Right atrium auricular region (tissue), 2 donors: Measurements from ENCODE around the gene GRM7. TPM values are rescaled to one million over a fixed set of nuclear protein-coding genes. Genes with fewer than 3 reads are reported as not detected.
A peak's percentile ranks its signal among the peaks of the same experiment; 100 is the strongest.

Source experiments
- DNase-seq: peaks from one replicate; pipeline ENCODE4 v3.0.0-alpha.2; 2019; ENCODE audit warnings: low spot score
- H3K27ac ChIP-seq, 2 donors: fragments of 200-600 bp; sonication (generic); 1 replicate in 1 of 2; 2 replicates in 1 of 2; pipeline ENCODE4 v1.5.1; 2016 to 2019
- H3K27me3 ChIP-seq, 2 donors: fragments of 200-600 bp; sonication (generic); one replicate each; pipeline versions ENCODE4 v1.5.1 to v1.6.0; 2017 to 2019
- H3K36me3 ChIP-seq: fragments of 200-600 bp; sonication (generic); one replicate; pipeline ENCODE4 v1.5.1; 2016
- H3K4me1 ChIP-seq, 2 donors: fragments of 200-600 bp; sonication (generic); one replicate each; pipeline versions ENCODE4 v1.5.1 to v1.6.0; 2017 to 2019
- H3K4me3 ChIP-seq, 2 donors: fragments of 200-600 bp; sonication (generic); 1 replicate in 1 of 2; 2 replicates in 1 of 2; pipeline ENCODE4 v1.5.1; 2017 to 2019; ENCODE audit warnings: mild to moderate bottlenecking in 1 of 2, moderate library complexity in 1 of 2
- H3K9me3 ChIP-seq, 2 donors: fragments of 200-600 bp; sonication (generic); one replicate each; pipeline ENCODE4 v1.5.1; 2019
- total RNA-seq, 2 donors: library from RNA; depleted of rRNA; stranded (reverse); fragments of >200 nt; gene quantifications; one replicate each; pipeline ENCODE4 v1.1.0, GENCODE V29; 2016
- TF ChIP-seq, protein P1 (sequence below), 2 donors: fragments of 200-600 bp; sonication (generic); IDR thresholded peaks; one replicate each; pipeline ENCODE4 v1.5.1; 2019; ENCODE audit warnings: antibody characterized with exemption in 2 of 2

The GRM7 gene
- total RNA-seq, 2 donors from 2014 or later, result not detected

DNA sequence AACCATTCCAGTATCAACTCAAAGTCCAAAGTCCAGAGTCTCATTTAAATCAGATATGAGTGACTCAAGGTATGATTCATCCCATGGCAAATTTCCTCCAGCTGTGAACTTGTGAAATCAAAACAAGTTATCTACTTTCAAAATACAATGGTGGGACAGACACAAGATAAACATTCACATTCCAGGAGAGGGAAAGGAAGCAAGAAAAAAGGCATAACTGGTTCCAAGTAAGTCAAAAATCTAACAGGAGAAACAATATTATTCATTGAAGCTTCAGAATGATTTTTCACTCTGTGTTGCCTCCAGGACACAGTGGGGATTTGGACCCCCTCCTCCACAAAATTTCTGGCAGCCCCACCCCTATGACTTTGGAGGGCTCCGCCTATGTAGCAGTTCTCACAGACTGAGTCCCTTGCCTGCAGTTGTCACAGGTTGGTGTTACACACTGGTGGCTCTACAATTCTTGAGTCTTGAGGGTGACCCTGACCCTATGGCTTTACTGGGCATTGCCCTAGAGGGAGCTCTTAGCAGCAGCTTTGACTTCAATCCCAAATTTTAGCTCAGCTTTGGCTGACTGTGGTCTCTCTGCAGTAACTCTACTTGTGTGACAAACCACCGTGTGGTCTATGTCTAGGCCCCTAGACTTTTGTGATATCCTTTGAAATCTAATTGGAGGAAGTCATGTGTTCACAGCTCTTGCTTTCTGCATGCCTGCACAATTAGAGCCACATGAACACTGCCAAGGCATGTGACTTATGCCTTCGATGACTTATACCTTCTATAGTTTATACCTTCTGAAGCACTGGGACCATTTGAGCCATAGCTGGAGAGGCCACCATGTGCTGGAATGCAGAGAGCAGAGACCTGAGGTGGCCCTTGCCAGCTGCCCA is 644.2 kb downstream of the GRM7 start:
- no peak overlapping the region for H3K4me3 ChIP-seq
- H3K9me3 ChIP-seq, result peaks cover 0 to 7% of the 10 kb centered on the region in 2 donors
- DNase-seq, result no peak
- H3K4me1 ChIP-seq, result no peaks in the 10 kb centered on the region
- no peaks in the 10 kb centered on the region for H3K27me3 ChIP-seq
- H3K27ac ChIP-seq, result peak overlapping the region in 1 of 2 donors; percentile 37
- no peaks in the 10 kb centered on the region for H3K36me3 ChIP-seq
- TF ChIP-seq, protein P1, sequence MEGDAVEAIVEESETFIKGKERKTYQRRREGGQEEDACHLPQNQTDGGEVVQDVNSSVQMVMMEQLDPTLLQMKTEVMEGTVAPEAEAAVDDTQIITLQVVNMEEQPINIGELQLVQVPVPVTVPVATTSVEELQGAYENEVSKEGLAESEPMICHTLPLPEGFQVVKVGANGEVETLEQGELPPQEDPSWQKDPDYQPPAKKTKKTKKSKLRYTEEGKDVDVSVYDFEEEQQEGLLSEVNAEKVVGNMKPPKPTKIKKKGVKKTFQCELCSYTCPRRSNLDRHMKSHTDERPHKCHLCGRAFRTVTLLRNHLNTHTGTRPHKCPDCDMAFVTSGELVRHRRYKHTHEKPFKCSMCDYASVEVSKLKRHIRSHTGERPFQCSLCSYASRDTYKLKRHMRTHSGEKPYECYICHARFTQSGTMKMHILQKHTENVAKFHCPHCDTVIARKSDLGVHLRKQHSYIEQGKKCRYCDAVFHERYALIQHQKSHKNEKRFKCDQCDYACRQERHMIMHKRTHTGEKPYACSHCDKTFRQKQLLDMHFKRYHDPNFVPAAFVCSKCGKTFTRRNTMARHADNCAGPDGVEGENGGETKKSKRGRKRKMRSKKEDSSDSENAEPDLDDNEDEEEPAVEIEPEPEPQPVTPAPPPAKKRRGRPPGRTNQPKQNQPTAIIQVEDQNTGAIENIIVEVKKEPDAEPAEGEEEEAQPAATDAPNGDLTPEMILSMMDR (IDR thresholded peaks at IDR 0.05), result no peak

DNA sequence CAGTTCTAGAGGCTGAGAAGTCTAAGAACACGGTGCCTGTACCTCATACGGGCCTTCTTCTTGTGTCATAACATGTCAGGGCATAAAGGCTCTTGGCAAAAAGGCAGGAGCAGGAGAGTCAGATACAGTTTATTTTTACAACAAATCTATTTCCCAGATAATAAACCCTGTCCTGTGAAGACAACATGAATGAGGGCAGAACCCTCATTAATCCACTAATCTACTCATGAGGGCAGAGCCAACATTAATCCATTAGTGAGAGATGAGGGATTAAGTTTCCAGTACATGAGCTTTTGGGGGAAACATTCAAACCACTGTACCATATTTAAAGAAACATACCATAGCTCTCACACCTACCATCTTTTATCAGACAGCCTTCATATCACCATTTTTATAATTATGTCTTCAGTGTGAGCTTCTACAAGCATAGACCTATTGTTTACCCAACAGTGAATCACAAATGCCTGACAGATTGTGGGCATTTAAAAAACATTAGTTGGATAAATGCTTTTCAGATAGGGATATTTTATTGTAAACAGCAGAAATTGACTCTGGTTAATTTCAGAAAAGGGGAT is 645.8 kb downstream of the GRM7 start:
- no peak overlapping the region for H3K27ac ChIP-seq
- no peaks in the 10 kb centered on the region for H3K36me3 ChIP-seq
- no peaks in the 10 kb centered on the region for H3K27me3 ChIP-seq
- H3K9me3 ChIP-seq, result peaks cover 0 to 7% of the 10 kb centered on the region in 2 donors
- no peak overlapping the region for H3K4me3 ChIP-seq
- no peaks in the 10 kb centered on the region for H3K4me1 ChIP-seq
- TF ChIP-seq, protein P1 (IDR thresholded peaks at IDR 0.05), result no peak
- no peak for DNase-seq

DNA sequence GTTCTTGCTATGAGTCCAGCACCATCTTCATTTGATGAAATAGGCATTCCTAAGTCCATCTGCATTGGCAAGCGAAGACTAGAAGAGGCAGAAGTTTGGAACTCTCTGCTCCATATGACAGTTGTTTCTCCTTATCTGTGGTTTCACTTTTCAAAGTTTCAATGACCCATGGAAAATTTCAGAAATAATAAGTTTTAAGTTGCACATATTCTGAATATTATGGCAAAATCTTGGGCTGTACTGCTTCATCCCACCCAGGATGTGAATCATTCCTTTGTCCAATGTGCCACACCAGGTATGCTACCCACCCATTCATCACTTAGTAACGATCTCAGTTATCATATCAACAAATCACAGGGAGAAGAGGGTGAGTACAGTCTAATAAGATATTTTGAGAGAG is 647.9 kb downstream of the GRM7 start:
- no peaks in the 10 kb centered on the region for H3K27me3 ChIP-seq
- TF ChIP-seq, protein P1 (IDR thresholded peaks at IDR 0.05), result no peak
- no peaks in the 10 kb centered on the region for H3K36me3 ChIP-seq
- no peak for DNase-seq
- no peaks in the 10 kb centered on the region for H3K4me1 ChIP-seq
- H3K4me3 ChIP-seq, result no peak overlapping the region
- H3K9me3 ChIP-seq, result peaks cover 0 to 7% of the 10 kb centered on the region in 2 donors
- no peak overlapping the region for H3K27ac ChIP-seq

DNA sequence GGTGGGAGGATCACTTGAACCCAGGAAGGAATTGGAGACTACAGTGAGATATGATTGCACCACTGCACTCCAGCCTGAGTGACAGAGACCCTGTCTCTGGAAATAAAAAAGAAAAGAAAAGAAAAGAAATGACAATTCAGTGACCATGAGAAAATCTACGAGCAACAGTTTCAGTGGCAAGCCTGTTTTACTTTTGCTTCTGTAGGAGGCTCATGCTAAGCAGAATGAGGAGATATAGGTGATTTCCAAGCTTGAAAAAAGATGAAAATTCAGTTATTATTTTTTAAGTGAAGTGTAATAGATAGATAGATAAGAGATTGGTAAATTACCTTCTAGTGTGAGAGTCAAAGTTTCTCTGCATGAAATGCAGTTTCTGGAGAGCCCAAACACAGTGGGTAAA is 651.1 kb downstream of the GRM7 start:
- no peaks in the 10 kb centered on the region for H3K4me1 ChIP-seq
- H3K27me3 ChIP-seq, result no peaks in the 10 kb centered on the region
- no peak overlapping the region for H3K4me3 ChIP-seq
- H3K36me3 ChIP-seq, result no peaks in the 10 kb centered on the region
- TF ChIP-seq, protein P1 (IDR thresholded peaks at IDR 0.05), result no peak
- DNase-seq, result no peak
- H3K9me3 ChIP-seq, result no peaks in the 10 kb centered on the region
- no peak overlapping the region for H3K27ac ChIP-seq

DNA sequence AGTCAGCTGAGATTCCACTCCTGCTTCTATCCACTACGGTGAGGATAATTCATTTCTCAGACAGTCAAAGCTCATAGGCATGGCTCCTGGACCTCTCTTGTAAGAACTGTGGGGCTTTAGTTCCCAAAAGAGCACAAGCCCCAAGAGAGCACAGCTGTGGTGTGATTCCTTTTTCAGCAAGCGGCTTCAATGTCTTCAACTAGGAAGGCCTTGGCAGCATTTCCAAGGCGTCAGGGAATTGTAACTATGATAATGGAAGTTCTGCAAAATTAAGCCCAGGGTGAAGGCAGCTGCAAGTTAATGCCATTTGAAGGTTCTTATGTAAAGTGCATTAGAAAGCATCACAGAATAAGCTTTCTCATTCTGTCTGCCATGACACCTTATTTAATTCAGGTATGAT is 657.1 kb downstream of the GRM7 start:
- DNase-seq, result no peak
- H3K27ac ChIP-seq, result no peak overlapping the region
- no peaks in the 10 kb centered on the region for H3K9me3 ChIP-seq
- peaks cover 0 to 9% of the 10 kb centered on the region in 2 donors for H3K4me1 ChIP-seq
- H3K36me3 ChIP-seq, result no peaks in the 10 kb centered on the region
- H3K4me3 ChIP-seq, result no peak overlapping the region
- TF ChIP-seq, protein P1 (IDR thresholded peaks at IDR 0.05), result no peak
- no peaks in the 10 kb centered on the region for H3K27me3 ChIP-seq
